ENCODE data around the gene TACO1.

DNA sequence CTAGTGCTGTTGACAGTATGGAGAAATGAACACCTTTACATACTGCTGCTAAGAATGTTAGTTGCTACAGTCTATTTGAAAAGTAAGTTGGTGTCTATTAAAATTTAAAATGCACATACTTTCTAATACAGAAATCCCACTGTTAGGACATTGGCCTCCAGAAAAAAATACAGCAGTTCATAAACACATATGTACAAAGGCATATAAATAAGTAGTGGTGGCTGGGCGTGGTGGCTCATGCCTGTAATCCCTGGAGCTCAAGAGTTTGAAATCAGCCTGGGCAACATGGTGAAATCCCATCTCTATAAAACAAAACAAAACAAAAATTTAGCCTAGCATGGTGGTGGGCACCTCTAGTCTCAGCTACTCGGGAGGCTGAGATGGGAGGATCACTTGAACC lies 37.4 kb upstream of the TACO1 start:
- TF ChIP-seq EZH2 (IDR thresholded peaks at IDR 0.05; ENCODE audit: low read depth): no peak
- TF ChIP-seq, protein P1, sequence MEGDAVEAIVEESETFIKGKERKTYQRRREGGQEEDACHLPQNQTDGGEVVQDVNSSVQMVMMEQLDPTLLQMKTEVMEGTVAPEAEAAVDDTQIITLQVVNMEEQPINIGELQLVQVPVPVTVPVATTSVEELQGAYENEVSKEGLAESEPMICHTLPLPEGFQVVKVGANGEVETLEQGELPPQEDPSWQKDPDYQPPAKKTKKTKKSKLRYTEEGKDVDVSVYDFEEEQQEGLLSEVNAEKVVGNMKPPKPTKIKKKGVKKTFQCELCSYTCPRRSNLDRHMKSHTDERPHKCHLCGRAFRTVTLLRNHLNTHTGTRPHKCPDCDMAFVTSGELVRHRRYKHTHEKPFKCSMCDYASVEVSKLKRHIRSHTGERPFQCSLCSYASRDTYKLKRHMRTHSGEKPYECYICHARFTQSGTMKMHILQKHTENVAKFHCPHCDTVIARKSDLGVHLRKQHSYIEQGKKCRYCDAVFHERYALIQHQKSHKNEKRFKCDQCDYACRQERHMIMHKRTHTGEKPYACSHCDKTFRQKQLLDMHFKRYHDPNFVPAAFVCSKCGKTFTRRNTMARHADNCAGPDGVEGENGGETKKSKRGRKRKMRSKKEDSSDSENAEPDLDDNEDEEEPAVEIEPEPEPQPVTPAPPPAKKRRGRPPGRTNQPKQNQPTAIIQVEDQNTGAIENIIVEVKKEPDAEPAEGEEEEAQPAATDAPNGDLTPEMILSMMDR (conservative IDR thresholded peaks at IDR 0.05): no peak
